H1 (cell line): ENCODE data around the gene TMED5. TPM values are rescaled to one million over a fixed set of nuclear protein-coding genes. Genes with fewer than 3 reads are reported as not detected.

Experiments
- SP1 ChIP-seq: IDR thresholded peaks from 2 replicates; pipeline ENCODE4 v1.6.1; 2011; ENCODE audit warnings: low read depth, low read length
- polyA plus RNA-seq, 7 experiments: library from polyadenylated mRNA; depleted of rRNA in 3 of 7; stranded (reverse) in 5 of 7; unstranded in 2 of 7; fragments of >200 nt in 5 of 7; fragments of 200-250 nt in 2 of 7; gene quantifications; 1 replicate in 5 of 7; 2 replicates in 1 of 7; 4 replicates in 1 of 7; pipeline versions ENCODE4 v1.2.1 to v1.2.3, GENCODE V29; 2011 to 2013; ENCODE audit warnings: missing spikeins in 2 of 7, mixed read lengths in 2 of 7
- total RNA-seq: library from RNA; stranded (reverse); fragmentation: NEBNext Ultra II Directional; extraction: Animal tissue kit (Norgen Biotek cat#: 25700); gene quantifications from 2 replicates; pipeline ENCODE4 v1.2.1, GENCODE V29; 2021
- TF ChIP-seq, protein P1 (sequence below): IDR thresholded peaks from 2 replicates; pipeline ENCODE4 v1.6.1; 2011; ENCODE audit warnings: low read length, improper control_type of control experiment

TMED5 gene
- total and polyA plus RNA-seq, 2 of the 8 experiments (the other 6 are each of a cell fraction or from before 2014, with no cell fraction given), result 14.8 to 32.8 TPM

DNA sequence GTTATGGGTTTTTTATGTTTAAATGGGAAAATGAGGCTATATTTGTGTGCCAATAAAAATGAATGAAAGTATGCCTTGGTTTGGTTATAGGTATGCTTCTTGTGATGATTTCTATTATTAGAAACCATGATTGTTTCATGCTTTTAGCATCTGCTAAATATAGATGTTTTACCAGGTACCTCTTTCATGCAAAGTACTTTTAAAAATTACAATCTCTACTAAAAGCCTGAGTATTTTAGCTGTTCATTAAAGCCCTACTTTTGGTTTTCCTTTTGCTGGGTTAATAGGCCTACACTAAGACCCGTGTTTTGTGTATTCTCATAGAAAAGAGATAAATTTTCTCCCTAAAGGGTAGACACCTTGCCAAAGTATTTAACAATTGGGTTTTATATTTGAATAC, 69.1 kb downstream of the TMED5 start (continued):
- TF ChIP-seq, protein P1, sequence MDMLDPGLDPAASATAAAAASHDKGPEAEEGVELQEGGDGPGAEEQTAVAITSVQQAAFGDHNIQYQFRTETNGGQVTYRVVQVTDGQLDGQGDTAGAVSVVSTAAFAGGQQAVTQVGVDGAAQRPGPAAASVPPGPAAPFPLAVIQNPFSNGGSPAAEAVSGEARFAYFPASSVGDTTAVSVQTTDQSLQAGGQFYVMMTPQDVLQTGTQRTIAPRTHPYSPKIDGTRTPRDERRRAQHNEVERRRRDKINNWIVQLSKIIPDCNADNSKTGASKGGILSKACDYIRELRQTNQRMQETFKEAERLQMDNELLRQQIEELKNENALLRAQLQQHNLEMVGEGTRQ, result no peak
- no peak for TF ChIP-seq SP1
- TF ChIP-seq, all 59 proteins: peak for 0
